Measurements from ENCODE around the gene GRAMD1B. TPM values are rescaled to one million over a fixed set of nuclear protein-coding genes. Genes with fewer than 3 reads are reported as not detected.
"Not testable (repeated sequence)": the region's sequence is repeated elsewhere in the genome, so short reads cannot be mapped to it uniquely, and the experiment has no call there.

Gene GRAMD1B
- total RNA-seq, 1 donor from 2014 or later: 8.5 TPM

- Mint-ChIP-seq H3K27me3 (ENCODE audit: low read depth) (no peaks in the 10 kb centered on the region), H3K9me3 (peaks cover 4% of the 10 kb centered on the region), H3K4me1 (peaks cover 18% of the 10 kb centered on the region), H3K4me3 (no peak overlapping the region), H3K36me3 (ENCODE audit: low read depth) (peaks cover 3% of the 10 kb centered on the region), H3K27ac (ENCODE audit: unreplicated experiment) (no peak overlapping the region)
- TF ChIP-seq CTCF (conservative IDR thresholded peaks at IDR 0.05): no peak
- DNase-seq (ENCODE audit: low read depth, low spot score): no peak
Measured at GRCh38 chr11:123518496-123519054, 88.5 kb downstream of the GRAMD1B start.

- no peak for DNase-seq (ENCODE audit: low read depth, low spot score)
- H3K27ac Mint-ChIP-seq (ENCODE audit: unreplicated experiment): no peak overlapping the region
- H3K4me1 Mint-ChIP-seq: peaks cover 18% of the 10 kb centered on the region
Measured at GRCh38 chr11:123519055-123519796, 89.2 kb downstream of the GRAMD1B start.

GRCh38 chr11:123519797-123520193, 89.7 kb downstream of the GRAMD1B start:
- no peak overlapping the region for H3K27ac Mint-ChIP-seq (ENCODE audit: unreplicated experiment)
- DNase-seq (ENCODE audit: low read depth, low spot score): no peak
- no peak overlapping the region for H3K4me3 Mint-ChIP-seq
- H3K4me1 Mint-ChIP-seq: peaks cover 22% of the 10 kb centered on the region
- no peaks in the 10 kb centered on the region for H3K27me3 Mint-ChIP-seq (ENCODE audit: low read depth)
- TF ChIP-seq CTCF (conservative IDR thresholded peaks at IDR 0.05): no peak
- H3K9me3 Mint-ChIP-seq: peaks cover 4% of the 10 kb centered on the region
- H3K36me3 Mint-ChIP-seq (ENCODE audit: low read depth): peaks cover 3% of the 10 kb centered on the region

More at GRCh38 chr11:123519055-123519796, 89.2 kb downstream of the GRAMD1B start:
- H3K9me3 Mint-ChIP-seq: peaks cover 4% of the 10 kb centered on the region
- no peaks in the 10 kb centered on the region for H3K27me3 Mint-ChIP-seq (ENCODE audit: low read depth)
- H3K4me3 Mint-ChIP-seq: no peak overlapping the region
- TF ChIP-seq CTCF (conservative IDR thresholded peaks at IDR 0.05): no peak
- peaks cover 3% of the 10 kb centered on the region for H3K36me3 Mint-ChIP-seq (ENCODE audit: low read depth)

- H3K9me3 Mint-ChIP-seq; H3K27ac Mint-ChIP-seq (ENCODE audit: unreplicated experiment); H3K4me3 Mint-ChIP-seq; DNase-seq (ENCODE audit: low read depth, low spot score); H3K36me3 Mint-ChIP-seq (ENCODE audit: low read depth); H3K27me3 Mint-ChIP-seq (ENCODE audit: low read depth): not testable (repeated sequence)
- peaks cover 28% of the 10 kb centered on the region for H3K4me1 Mint-ChIP-seq
Measured at GRCh38 chr11:123520476-123520875, 90.4 kb downstream of the GRAMD1B start.

GRCh38 chr11:123521001-123521400, 90.9 kb downstream of the GRAMD1B start:
- Mint-ChIP-seq H3K4me1 (peaks cover 31% of the 10 kb centered on the region), H3K36me3 (ENCODE audit: low read depth) (peaks cover 3% of the 10 kb centered on the region), H3K27me3 (ENCODE audit: low read depth) (no peaks in the 10 kb centered on the region), H3K27ac (ENCODE audit: unreplicated experiment) (no peak overlapping the region), H3K9me3 (peaks cover 4% of the 10 kb centered on the region), H3K4me3 (no peak overlapping the region)
- TF ChIP-seq CTCF (conservative IDR thresholded peaks at IDR 0.05): no peak
- DNase-seq (ENCODE audit: low read depth, low spot score): no peak

- Mint-ChIP-seq H3K9me3 (peaks cover 4% of the 10 kb centered on the region), H3K4me1 (peaks cover 32% of the 10 kb centered on the region), H3K27me3 (ENCODE audit: low read depth) (no peaks in the 10 kb centered on the region), H3K4me3 (no peak overlapping the region), H3K36me3 (ENCODE audit: low read depth) (peaks cover 3% of the 10 kb centered on the region), H3K27ac (ENCODE audit: unreplicated experiment) (no peak overlapping the region)
- DNase-seq (ENCODE audit: low read depth, low spot score): no peak
- no peak for TF ChIP-seq CTCF (conservative IDR thresholded peaks at IDR 0.05)
Measured at GRCh38 chr11:123521930-123522329, 91.9 kb downstream of the GRAMD1B start.
